HG03095 (cell line): ENCODE results near the gene MRPL46.
A peak's percentile ranks its signal among the peaks of the same experiment; 100 is the strongest.

ENCODE experiments used
- ATAC-seq: cut with Tn5 transposase; IDR thresholded peaks from one replicate; pipeline ENCODE4 v1.9.1; 2021; ENCODE audit warnings: moderate library complexity; ENCODE audit not compliant: unreplicated experiment

MRPL46 gene

GRCh38 chr15:88467073-88467934, at the start of gene MRPL46, which contains the start of gene MRPS11:
Gene MRPL46, minus strand, starts transcription at chr15:88467388. Its CDS starts 11 bp downstream, at chr15:88467377.
Gene MRPS11, plus strand, starts transcription at chr15:88467708. Its CDS starts 10 bp downstream, at chr15:88467718.
- ATAC-seq: peak; percentile 80

GRCh38 chr15:88513195-88513594, 46.0 kb upstream of the MRPL46 start:
- ATAC-seq: no peak

GRCh38 chr15:88512601-88513000, 45.4 kb upstream of the MRPL46 start:
- no peak for ATAC-seq

- ATAC-seq: no peak
Measured at GRCh38 chr15:88512078-88512477, 44.9 kb upstream of the MRPL46 start.

- no peak for ATAC-seq
Measured at GRCh38 chr15:88511161-88511560, 44.0 kb upstream of the MRPL46 start.

- no peak for ATAC-seq
Measured at GRCh38 chr15:88509964-88510363, 42.8 kb upstream of the MRPL46 start.

- ATAC-seq: no peak
Measured at GRCh38 chr15:88509321-88509720, 42.1 kb upstream of the MRPL46 start.

- no peak for ATAC-seq
Measured at GRCh38 chr15:88506628-88507027, 39.4 kb upstream of the MRPL46 start.

- no peak for ATAC-seq
Measured at GRCh38 chr15:88505721-88506120, 38.5 kb upstream of the MRPL46 start.

GRCh38 chr15:88504445-88504844, 37.3 kb upstream of the MRPL46 start:
- no peak for ATAC-seq

- no peak for ATAC-seq
Measured at GRCh38 chr15:88498996-88499395, 31.8 kb upstream of the MRPL46 start.

- no peak for ATAC-seq
Measured at GRCh38 chr15:88497109-88497765, 30.0 kb upstream of the MRPL46 start.

GRCh38 chr15:88493844-88494243, 26.7 kb upstream of the MRPL46 start:
- no peak for ATAC-seq

- no peak for ATAC-seq
Measured at GRCh38 chr15:88491158-88491557, 24.0 kb upstream of the MRPL46 start.

- ATAC-seq: no peak
Measured at GRCh38 chr15:88490036-88490435, 22.8 kb upstream of the MRPL46 start.

- no peak for ATAC-seq
Measured at GRCh38 chr15:88489321-88489720, 22.1 kb upstream of the MRPL46 start.

- no peak for ATAC-seq
Measured at GRCh38 chr15:88487796-88488523, 20.8 kb upstream of the MRPL46 start.

GRCh38 chr15:88487178-88487795, 20.1 kb upstream of the MRPL46 start:
- ATAC-seq: no peak

- ATAC-seq: no peak
Measured at GRCh38 chr15:88484682-88485331, 17.6 kb upstream of the MRPL46 start.

- no peak for ATAC-seq
Measured at GRCh38 chr15:88482263-88482662, 15.1 kb upstream of the MRPL46 start.

- no peak for ATAC-seq
Measured at GRCh38 chr15:88480981-88481380, 13.8 kb upstream of the MRPL46 start.
